WTC11 (cell line): ENCODE measurements around the gene PPP2R3C. TPM values are rescaled to one million over a fixed set of nuclear protein-coding genes. Genes with fewer than 3 reads are reported as not detected.

ENCODE experiments used
- ATAC-seq: fragments of 200-7000 bp; cut with Tn5 transposase; 2 replicates; pipeline ENCODE4 v1.10.0; 2021; ENCODE audit warnings: mild to moderate bottlenecking, moderate library complexity
- CTCF ChIA-PET: fragments of 300-600 bp; sonication (Branson Sonifier 250); formaldehyde crosslinking; loops from one replicate; lab custom pipeline; 2021; ENCODE audit warnings: antibody characterized with exemption; lab: Charles Lee
- POLR2A ChIA-PET: fragments of 350-600 bp; sonication (Branson Sonifier 250); formaldehyde crosslinking; loops from one replicate; lab custom pipeline; 2021; ENCODE audit warnings: antibody characterized with exemption; lab: Charles Lee
- DNase-seq: peaks from one replicate; pipeline ENCODE4 v3.0.0; 2021; ENCODE audit warnings: low spot score
- H3K27ac Mint-ChIP-seq: 2 replicates; pipeline ENCODE4 v1.8.0; 2021; ENCODE audit warnings: mixed read lengths
- H3K27me3 Mint-ChIP-seq: 2 replicates; pipeline ENCODE4 v1.8.0; 2021; ENCODE audit warnings: low read depth, mild to moderate bottlenecking, moderate library complexity, mixed read lengths
- H3K36me3 Mint-ChIP-seq: 2 replicates; pipeline ENCODE4 v1.8.0; 2021; ENCODE audit warnings: mixed read lengths
- H3K4me1 Mint-ChIP-seq: 2 replicates; pipeline ENCODE4 v1.8.0; 2022; ENCODE audit warnings: mixed read lengths
- H3K4me3 Mint-ChIP-seq: 2 replicates; pipeline ENCODE4 v1.8.0; 2021; ENCODE audit warnings: mild to moderate bottlenecking, moderate library complexity, mixed read lengths
- H3K9me3 Mint-ChIP-seq: 2 replicates; pipeline ENCODE4 v1.8.0; 2021; ENCODE audit warnings: mixed read lengths
- CBFB ChIP-seq: sonication (generic); formaldehyde crosslinking; IDR thresholded peaks from 2 replicates; pipeline ENCODE4 v1.8.1; 2022; ENCODE audit warnings: mild to moderate bottlenecking, low read depth, missing genetic modification reagents
- FOXJ3 ChIP-seq: sonication (generic); formaldehyde crosslinking; IDR thresholded peaks from 2 replicates; pipeline ENCODE4 v1.9.0; 2021; ENCODE audit warnings: missing genetic modification reagents, mild to moderate bottlenecking, borderline replicate concordance
- FOXP1 ChIP-seq: sonication (generic); formaldehyde crosslinking; IDR thresholded peaks from 2 replicates; pipeline ENCODE4 v1.8.0; 2022; ENCODE audit warnings: missing genetic modification reagents, mild to moderate bottlenecking, moderate library complexity, borderline replicate concordance
- MXD4 ChIP-seq: fragments of 250-450 bp; sonication (Bioruptor Pico); IDR thresholded peaks from 2 replicates; pipeline ENCODE4 v1.8.0; 2021; ENCODE audit warnings: mild to moderate bottlenecking, moderate library complexity, borderline replicate concordance
- NFYB ChIP-seq: sonication (generic); formaldehyde crosslinking; conservative IDR thresholded peaks from 2 replicates; pipeline ENCODE4 v1.8.0; 2022; ENCODE audit warnings: low read depth, missing genetic modification reagents
- RORB ChIP-seq: fragments of 250-450 bp; sonication (Bioruptor Pico); IDR thresholded peaks from 2 replicates; pipeline ENCODE4 v1.9.0; 2021; ENCODE audit warnings: mild to moderate bottlenecking
- SMAD4 ChIP-seq: sonication (generic); formaldehyde crosslinking; IDR thresholded peaks from 2 replicates; pipeline ENCODE4 v1.8.0; 2022; ENCODE audit warnings: mild to moderate bottlenecking, missing genetic modification reagents
- TCF7 ChIP-seq: sonication (generic); formaldehyde crosslinking; IDR thresholded peaks from 2 replicates; pipeline ENCODE4 v1.8.0; 2022; ENCODE audit warnings: mild to moderate bottlenecking, low read depth, missing genetic modification reagents, moderate library complexity
- TEAD1 ChIP-seq: sonication (generic); formaldehyde crosslinking; IDR thresholded peaks from 2 replicates; pipeline ENCODE4 v1.8.0; 2022; ENCODE audit warnings: mild to moderate bottlenecking, missing genetic modification reagents
- ZNF219 ChIP-seq: sonication (generic); formaldehyde crosslinking; IDR thresholded peaks from 2 replicates; pipeline ENCODE4 v1.8.0; 2023; ENCODE audit warnings: missing genetic modification reagents, mild to moderate bottlenecking, borderline replicate concordance
- ZNF232 ChIP-seq: sonication (generic); formaldehyde crosslinking; IDR thresholded peaks from 2 replicates; pipeline ENCODE4 v1.8.0; 2022; ENCODE audit warnings: mild to moderate bottlenecking, missing genetic modification reagents
- total RNA-seq: library from RNA; stranded (reverse); gene quantifications from 3 replicates; pipeline ENCODE4 v1.2.3, GENCODE V29; 2021
- TF ChIP-seq, protein P1 (sequence below): sonication (generic); formaldehyde crosslinking; IDR thresholded peaks from 2 replicates; pipeline ENCODE4 v1.8.0; 2022; ENCODE audit warnings: missing genetic modification reagents
- TF ChIP-seq, protein P2 (sequence below): fragments of 250-450 bp; sonication (Bioruptor Pico); IDR thresholded peaks from 2 replicates; pipeline ENCODE4 v1.9.0; 2021; ENCODE audit warnings: mild to moderate bottlenecking, borderline replicate concordance
- TF ChIP-seq, protein P3 (sequence below): sonication (generic); formaldehyde crosslinking; IDR thresholded peaks from 2 replicates; pipeline ENCODE4 v1.8.0; 2022; ENCODE audit warnings: mild to moderate bottlenecking, missing genetic modification reagents
- TF ChIP-seq, protein P4 (sequence below): sonication (generic); formaldehyde crosslinking; IDR thresholded peaks from 2 replicates; pipeline ENCODE4 v1.8.1; 2022; ENCODE audit warnings: missing genetic modification reagents, borderline replicate concordance
- TF ChIP-seq, protein P5 (sequence below): sonication (generic); formaldehyde crosslinking; conservative IDR thresholded peaks from 2 replicates; pipeline ENCODE4 v1.8.1; 2022; ENCODE audit warnings: mild to moderate bottlenecking, missing genetic modification reagents
- TF ChIP-seq, protein P6 (sequence below): fragments of 250-450 bp; sonication (Bioruptor Pico); conservative IDR thresholded peaks from 2 replicates; pipeline ENCODE4 v1.9.0; 2021; ENCODE audit warnings: mild to moderate bottlenecking
- TF ChIP-seq, protein P7 (sequence below): sonication (generic); formaldehyde crosslinking; IDR thresholded peaks from 2 replicates; pipeline ENCODE4 v1.8.0; 2022; ENCODE audit warnings: mild to moderate bottlenecking, missing genetic modification reagents
- TF ChIP-seq, protein P8 (sequence below): sonication (generic); formaldehyde crosslinking; IDR thresholded peaks from 2 replicates; pipeline ENCODE4 v1.8.1; 2022; ENCODE audit warnings: mild to moderate bottlenecking, missing genetic modification reagents, moderate library complexity, borderline replicate concordance
- TF ChIP-seq, protein P9 (sequence below): sonication (generic); formaldehyde crosslinking; IDR thresholded peaks from 2 replicates; pipeline ENCODE4 v1.8.0; 2023; ENCODE audit warnings: mild to moderate bottlenecking, missing genetic modification reagents

Gene PPP2R3C
- total RNA-seq, 1 experiment from 2014 or later: 31.6 TPM

DNA sequence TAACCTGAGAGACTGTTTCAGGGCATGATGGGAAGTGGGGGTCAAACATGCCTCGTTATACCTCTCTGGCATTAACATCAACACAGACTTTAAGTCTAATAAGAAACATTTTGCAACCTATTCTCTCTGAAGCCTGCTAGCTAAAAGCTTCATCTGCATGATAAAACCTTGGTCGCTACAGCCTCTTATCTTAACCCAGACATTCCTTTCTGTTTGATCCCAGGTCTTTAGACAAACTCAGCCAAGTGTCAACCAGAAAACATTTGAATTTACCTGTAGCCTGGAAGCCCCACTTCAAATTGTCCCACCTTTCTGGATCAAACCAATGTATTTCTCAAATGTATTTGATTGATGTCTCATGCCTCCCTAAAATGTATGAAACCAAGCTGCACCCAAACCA is 9.1 kb downstream of the PPP2R3C start:
- ATAC-seq: no peak
- peaks cover 62% of the 10 kb centered on the region for H3K36me3 Mint-ChIP-seq
- DNase-seq: no peak
- POLR2A ChIA-PET: no interaction called here
- TF ChIP-seq, protein P1, sequence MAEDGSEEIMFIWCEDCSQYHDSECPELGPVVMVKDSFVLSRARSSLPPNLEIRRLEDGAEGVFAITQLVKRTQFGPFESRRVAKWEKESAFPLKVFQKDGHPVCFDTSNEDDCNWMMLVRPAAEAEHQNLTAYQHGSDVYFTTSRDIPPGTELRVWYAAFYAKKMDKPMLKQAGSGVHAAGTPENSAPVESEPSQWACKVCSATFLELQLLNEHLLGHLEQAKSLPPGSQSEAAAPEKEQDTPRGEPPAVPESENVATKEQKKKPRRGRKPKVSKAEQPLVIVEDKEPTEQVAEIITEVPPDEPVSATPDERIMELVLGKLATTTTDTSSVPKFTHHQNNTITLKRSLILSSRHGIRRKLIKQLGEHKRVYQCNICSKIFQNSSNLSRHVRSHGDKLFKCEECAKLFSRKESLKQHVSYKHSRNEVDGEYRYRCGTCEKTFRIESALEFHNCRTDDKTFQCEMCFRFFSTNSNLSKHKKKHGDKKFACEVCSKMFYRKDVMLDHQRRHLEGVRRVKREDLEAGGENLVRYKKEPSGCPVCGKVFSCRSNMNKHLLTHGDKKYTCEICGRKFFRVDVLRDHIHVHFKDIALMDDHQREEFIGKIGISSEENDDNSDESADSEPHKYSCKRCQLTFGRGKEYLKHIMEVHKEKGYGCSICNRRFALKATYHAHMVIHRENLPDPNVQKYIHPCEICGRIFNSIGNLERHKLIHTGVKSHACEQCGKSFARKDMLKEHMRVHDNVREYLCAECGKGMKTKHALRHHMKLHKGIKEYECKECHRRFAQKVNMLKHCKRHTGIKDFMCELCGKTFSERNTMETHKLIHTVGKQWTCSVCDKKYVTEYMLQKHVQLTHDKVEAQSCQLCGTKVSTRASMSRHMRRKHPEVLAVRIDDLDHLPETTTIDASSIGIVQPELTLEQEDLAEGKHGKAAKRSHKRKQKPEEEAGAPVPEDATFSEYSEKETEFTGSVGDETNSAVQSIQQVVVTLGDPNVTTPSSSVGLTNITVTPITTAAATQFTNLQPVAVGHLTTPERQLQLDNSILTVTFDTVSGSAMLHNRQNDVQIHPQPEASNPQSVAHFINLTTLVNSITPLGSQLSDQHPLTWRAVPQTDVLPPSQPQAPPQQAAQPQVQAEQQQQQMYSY (CRISPR knock-in tag): no peak
- TF ChIP-seq, protein P2, sequence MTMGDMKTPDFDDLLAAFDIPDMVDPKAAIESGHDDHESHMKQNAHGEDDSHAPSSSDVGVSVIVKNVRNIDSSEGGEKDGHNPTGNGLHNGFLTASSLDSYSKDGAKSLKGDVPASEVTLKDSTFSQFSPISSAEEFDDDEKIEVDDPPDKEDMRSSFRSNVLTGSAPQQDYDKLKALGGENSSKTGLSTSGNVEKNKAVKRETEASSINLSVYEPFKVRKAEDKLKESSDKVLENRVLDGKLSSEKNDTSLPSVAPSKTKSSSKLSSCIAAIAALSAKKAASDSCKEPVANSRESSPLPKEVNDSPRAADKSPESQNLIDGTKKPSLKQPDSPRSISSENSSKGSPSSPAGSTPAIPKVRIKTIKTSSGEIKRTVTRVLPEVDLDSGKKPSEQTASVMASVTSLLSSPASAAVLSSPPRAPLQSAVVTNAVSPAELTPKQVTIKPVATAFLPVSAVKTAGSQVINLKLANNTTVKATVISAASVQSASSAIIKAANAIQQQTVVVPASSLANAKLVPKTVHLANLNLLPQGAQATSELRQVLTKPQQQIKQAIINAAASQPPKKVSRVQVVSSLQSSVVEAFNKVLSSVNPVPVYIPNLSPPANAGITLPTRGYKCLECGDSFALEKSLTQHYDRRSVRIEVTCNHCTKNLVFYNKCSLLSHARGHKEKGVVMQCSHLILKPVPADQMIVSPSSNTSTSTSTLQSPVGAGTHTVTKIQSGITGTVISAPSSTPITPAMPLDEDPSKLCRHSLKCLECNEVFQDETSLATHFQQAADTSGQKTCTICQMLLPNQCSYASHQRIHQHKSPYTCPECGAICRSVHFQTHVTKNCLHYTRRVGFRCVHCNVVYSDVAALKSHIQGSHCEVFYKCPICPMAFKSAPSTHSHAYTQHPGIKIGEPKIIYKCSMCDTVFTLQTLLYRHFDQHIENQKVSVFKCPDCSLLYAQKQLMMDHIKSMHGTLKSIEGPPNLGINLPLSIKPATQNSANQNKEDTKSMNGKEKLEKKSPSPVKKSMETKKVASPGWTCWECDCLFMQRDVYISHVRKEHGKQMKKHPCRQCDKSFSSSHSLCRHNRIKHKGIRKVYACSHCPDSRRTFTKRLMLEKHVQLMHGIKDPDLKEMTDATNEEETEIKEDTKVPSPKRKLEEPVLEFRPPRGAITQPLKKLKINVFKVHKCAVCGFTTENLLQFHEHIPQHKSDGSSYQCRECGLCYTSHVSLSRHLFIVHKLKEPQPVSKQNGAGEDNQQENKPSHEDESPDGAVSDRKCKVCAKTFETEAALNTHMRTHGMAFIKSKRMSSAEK (CRISPR knock-in tag): no peak
- TF ChIP-seq, protein P3, sequence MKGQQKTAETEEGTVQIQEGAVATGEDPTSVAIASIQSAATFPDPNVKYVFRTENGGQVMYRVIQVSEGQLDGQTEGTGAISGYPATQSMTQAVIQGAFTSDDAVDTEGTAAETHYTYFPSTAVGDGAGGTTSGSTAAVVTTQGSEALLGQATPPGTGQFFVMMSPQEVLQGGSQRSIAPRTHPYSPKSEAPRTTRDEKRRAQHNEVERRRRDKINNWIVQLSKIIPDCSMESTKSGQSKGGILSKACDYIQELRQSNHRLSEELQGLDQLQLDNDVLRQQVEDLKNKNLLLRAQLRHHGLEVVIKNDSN (CRISPR knock-in tag): no peak
- TF ChIP-seq, protein P4, sequence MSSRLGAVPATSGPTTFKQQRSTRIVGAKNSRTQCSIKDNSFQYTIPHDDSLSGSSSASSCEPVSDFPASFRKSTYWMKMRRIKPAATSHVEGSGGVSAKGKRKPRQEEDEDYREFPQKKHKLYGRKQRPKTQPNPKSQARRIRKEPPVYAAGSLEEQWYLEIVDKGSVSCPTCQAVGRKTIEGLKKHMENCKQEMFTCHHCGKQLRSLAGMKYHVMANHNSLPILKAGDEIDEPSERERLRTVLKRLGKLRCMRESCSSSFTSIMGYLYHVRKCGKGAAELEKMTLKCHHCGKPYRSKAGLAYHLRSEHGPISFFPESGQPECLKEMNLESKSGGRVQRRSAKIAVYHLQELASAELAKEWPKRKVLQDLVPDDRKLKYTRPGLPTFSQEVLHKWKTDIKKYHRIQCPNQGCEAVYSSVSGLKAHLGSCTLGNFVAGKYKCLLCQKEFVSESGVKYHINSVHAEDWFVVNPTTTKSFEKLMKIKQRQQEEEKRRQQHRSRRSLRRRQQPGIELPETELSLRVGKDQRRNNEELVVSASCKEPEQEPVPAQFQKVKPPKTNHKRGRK: no peak
- TF ChIP-seq RORB (CRISPR knock-in tag): no peak
- TF ChIP-seq CBFB (CRISPR knock-in tag): no peak
- TF ChIP-seq, protein P5, sequence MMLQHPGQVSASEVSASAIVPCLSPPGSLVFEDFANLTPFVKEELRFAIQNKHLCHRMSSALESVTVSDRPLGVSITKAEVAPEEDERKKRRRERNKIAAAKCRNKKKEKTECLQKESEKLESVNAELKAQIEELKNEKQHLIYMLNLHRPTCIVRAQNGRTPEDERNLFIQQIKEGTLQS (CRISPR knock-in tag): no peak
- no peak for TF ChIP-seq FOXJ3
- TF ChIP-seq ZNF219 (CRISPR knock-in tag): no peak
- TF ChIP-seq, protein P6, sequence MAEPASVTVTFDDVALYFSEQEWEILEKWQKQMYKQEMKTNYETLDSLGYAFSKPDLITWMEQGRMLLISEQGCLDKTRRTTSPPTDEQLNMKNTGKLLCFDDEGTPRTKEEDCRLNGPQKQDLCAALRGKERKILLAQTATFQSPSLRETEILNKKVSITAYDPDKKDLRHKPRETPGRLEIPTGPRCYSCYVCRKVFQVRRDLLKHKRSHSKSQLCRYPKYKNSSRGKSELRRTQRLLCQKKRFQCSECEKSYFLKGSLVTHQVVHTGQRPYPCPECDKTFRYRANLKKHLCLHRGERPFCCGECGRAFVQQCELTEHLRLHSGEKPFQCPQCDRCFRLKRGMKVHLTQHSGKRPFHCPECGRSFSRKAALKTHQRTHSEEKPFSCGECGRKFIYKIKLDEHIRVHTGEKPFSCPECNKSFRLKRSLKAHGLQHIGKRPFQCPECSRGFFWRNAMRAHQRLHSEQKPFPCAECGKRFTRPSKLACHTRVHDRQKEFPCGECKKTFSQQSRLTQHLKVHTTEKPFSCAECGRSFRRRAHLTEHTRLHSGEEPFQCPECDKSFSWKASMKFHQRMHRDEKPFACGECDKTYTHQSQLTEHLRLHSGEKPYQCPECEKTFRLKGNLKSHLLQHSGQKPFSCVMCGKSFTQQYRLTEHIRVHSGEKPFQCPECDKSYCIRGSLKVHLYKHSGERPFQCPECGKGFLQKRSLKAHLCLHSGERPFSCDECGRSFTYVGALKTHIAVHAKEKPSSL (CRISPR knock-in tag): no peak
- TF ChIP-seq, protein P7, sequence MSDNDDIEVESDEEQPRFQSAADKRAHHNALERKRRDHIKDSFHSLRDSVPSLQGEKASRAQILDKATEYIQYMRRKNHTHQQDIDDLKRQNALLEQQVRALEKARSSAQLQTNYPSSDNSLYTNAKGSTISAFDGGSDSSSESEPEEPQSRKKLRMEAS (CRISPR knock-in tag): no peak
- no peak for TF ChIP-seq TEAD1 (CRISPR knock-in tag)
- TF ChIP-seq, protein P8, sequence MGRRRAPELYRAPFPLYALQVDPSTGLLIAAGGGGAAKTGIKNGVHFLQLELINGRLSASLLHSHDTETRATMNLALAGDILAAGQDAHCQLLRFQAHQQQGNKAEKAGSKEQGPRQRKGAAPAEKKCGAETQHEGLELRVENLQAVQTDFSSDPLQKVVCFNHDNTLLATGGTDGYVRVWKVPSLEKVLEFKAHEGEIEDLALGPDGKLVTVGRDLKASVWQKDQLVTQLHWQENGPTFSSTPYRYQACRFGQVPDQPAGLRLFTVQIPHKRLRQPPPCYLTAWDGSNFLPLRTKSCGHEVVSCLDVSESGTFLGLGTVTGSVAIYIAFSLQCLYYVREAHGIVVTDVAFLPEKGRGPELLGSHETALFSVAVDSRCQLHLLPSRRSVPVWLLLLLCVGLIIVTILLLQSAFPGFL: no peak
- no peak for TF ChIP-seq SMAD4
- no peak for TF ChIP-seq MXD4 (CRISPR knock-in tag)
- no peak for TF ChIP-seq NFYB (CRISPR knock-in tag)
- TF ChIP-seq FOXP1 (CRISPR knock-in tag): no peak
- TF ChIP-seq TCF7 (CRISPR knock-in tag): no peak
- TF ChIP-seq, protein P9, sequence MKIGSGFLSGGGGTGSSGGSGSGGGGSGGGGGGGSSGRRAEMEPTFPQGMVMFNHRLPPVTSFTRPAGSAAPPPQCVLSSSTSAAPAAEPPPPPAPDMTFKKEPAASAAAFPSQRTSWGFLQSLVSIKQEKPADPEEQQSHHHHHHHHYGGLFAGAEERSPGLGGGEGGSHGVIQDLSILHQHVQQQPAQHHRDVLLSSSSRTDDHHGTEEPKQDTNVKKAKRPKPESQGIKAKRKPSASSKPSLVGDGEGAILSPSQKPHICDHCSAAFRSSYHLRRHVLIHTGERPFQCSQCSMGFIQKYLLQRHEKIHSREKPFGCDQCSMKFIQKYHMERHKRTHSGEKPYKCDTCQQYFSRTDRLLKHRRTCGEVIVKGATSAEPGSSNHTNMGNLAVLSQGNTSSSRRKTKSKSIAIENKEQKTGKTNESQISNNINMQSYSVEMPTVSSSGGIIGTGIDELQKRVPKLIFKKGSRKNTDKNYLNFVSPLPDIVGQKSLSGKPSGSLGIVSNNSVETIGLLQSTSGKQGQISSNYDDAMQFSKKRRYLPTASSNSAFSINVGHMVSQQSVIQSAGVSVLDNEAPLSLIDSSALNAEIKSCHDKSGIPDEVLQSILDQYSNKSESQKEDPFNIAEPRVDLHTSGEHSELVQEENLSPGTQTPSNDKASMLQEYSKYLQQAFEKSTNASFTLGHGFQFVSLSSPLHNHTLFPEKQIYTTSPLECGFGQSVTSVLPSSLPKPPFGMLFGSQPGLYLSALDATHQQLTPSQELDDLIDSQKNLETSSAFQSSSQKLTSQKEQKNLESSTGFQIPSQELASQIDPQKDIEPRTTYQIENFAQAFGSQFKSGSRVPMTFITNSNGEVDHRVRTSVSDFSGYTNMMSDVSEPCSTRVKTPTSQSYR (CRISPR knock-in tag): no peak
- no peak for TF ChIP-seq ZNF232 (CRISPR knock-in tag)
- TF ChIP-seq, all 79 proteins: peak for 0
- peaks cover 16% of the 10 kb centered on the region for H3K4me1 Mint-ChIP-seq
- no peaks in the 10 kb centered on the region for H3K27me3 Mint-ChIP-seq
- peak overlapping the region; percentile 29 for H3K27ac Mint-ChIP-seq
- CTCF ChIA-PET: no interaction called here
- no peak overlapping the region for H3K4me3 Mint-ChIP-seq
- peaks cover 19% of the 10 kb centered on the region for H3K9me3 Mint-ChIP-seq
